NCI-H1048 (cell line): ENCODE data around the gene NAB1.
"Not testable (repeated sequence)": the region's sequence is repeated elsewhere in the genome, so short reads cannot be mapped to it uniquely, and the experiment has no call there.

Experiments
- DNase-seq: peaks from one replicate; lab custom pipeline; 2025; lab: John Stamatoyannopoulos, UW

The NAB1 gene, protein sequence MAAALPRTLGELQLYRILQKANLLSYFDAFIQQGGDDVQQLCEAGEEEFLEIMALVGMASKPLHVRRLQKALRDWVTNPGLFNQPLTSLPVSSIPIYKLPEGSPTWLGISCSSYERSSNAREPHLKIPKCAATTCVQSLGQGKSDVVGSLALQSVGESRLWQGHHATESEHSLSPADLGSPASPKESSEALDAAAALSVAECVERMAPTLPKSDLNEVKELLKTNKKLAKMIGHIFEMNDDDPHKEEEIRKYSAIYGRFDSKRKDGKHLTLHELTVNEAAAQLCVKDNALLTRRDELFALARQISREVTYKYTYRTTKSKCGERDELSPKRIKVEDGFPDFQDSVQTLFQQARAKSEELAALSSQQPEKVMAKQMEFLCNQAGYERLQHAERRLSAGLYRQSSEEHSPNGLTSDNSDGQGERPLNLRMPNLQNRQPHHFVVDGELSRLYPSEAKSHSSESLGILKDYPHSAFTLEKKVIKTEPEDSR

DNA sequence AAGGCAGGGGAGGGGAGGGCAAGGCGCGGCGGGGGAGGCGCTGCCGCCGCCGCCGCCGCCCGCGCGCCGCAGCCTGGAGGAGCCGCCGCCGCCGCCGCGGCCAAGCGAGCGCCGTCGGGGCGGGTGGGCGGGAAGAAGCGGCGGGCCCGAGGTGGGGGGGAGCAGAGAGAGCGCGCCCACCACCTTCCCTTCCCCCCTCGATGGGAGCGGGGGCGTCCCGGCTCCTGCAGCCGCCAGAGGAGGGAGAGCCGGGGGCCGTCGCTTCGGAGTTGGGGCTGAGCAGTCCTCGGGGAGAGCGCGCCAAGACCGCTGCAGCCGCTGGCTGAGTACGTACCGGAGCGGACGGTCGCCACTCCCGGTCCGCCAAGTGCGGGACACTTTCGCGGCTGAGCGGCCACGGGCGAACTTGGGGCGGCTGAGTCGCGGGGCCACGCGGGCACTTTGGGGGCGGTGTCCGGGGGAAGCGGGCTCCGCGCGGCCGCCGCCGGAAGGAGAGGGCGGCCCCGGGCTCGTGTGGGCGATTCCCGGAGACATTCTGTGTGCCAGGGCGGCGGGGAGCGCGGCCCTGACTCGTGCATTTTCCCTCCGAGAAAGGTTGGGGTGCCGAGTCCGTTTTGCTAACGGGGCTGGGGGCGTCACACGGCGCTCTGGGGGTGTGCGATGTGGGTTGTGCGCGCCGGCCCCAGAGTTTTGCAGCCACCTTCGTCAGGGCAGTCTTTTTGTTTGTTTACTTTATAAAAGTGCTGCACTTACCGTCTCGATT is at the start of gene NAB1:
NAB1 (plus strand) TSS at position 49 of the 763 bp plus-strand sequence. CDS start 10,094 bp downstream, outside the sequence.
- DNase-seq: no peak

DNA sequence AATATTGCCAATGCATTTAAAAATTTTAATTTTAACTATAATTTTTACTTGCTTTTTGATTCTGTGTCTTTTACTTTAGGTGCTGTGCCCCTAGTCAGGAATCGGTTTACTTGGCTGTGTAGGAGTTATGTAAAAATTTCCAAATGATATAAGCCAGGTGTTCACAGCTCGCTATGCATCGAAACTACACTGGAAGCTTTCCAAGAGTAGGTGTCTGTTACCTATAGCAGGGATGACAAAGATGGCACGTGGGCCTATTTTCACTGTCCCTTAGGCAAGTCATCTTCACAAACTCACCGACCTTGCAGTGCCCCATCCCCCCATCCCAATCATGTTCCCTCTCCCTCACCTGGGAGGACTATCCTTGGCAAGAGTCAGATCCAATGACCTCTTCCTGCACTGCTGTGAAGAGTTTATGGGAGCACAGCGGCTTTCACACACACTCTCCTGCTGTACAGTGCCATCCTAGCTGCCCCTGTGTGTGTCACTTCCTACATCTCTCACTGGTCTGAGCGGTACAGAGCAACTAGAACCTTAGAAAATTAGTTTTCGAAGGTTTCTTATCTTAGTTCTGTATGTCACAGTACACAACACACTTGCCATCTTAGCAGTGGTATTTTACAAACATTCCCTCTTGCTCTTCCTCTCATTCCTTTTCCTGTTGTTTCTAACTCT is 49.2 kb upstream of the NAB1 start:
- DNase-seq: no peak

DNA sequence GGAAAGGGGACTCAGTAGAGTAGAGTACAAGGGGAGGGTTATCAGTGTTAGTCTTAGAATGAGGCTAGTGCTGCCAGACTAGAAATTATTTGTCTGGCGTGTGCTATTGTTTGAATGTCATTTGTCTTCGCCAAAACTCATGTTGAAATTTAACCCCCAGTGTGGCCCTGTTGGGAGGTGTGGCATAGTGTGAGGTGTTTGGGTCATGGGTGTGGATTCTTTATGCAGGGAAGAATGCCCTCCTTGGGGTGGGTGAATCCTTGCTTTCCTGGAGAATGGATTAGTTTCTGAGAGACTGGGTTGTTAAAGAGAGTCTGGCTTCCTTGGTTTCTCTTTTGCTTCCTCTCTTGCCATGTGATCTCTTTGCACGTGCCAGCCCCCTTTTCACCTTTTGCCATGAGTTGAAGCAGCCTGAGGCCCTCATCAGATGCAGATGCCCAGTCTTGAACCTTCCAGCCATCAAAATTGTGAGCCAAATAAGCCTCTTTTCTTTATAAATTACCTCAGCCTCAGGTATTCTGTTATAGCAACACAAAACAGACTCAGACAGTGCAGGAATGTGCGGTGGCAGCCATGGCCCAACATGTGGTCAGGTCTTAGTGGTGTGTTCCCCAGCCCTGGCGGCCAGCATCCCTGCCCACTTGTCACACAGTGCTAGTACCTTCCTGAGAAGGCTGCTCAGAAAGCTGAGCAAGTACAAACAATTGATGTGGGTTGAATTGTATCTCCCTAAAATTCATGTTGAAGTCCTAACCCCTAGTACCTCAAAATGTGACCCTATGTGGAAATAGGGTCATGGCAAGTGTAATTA is 48.4 kb upstream of the NAB1 start:
- no peak for DNase-seq

DNA sequence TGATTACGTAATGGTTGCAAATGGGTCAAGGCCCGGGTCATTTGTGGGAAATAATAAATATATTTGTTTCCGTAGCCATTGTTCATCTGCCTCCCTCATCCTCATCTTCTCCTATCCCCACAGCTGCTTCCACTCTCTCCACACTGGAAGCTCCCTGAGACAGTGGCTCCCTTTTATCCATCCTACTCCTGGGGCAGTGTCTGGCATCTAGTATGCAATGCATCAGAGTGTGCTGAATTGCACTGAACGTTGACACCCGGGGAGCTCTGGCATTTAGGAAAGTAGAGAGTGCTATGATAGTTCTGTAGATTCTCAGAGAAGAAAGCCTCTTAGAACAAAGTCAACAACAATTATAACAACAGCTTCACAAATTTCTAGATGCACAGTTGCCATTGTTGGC is 45.5 kb upstream of the NAB1 start:
- no peak for DNase-seq

DNA sequence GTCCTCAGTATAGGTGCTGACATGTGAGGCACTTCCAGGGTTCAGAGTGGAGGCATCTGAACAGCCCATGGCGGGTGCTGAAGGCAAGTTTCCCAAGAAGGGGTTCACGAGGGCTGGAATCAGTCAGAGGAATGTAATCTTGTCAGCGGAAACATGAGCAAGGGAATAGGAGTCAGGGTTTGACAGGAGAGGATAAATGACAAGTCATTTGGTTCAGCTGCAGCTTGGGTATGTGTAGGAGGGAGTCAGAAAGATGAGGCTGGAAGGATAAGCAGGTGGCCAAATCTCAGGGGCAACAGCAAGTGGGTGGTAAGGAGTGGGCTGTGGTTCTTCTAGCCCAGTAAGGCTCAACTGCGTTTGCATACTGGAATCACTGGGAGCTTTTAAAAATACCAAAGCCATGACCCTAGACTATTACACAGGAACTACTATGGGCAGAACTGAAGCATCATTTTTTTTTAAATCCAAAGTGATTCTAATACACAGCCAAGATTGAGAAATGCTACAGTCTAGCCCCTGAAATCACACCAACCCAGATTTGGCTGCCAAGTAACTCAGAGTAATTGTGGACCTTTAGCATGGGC is 41.8 kb upstream of the NAB1 start:
- no peak for DNase-seq

DNA sequence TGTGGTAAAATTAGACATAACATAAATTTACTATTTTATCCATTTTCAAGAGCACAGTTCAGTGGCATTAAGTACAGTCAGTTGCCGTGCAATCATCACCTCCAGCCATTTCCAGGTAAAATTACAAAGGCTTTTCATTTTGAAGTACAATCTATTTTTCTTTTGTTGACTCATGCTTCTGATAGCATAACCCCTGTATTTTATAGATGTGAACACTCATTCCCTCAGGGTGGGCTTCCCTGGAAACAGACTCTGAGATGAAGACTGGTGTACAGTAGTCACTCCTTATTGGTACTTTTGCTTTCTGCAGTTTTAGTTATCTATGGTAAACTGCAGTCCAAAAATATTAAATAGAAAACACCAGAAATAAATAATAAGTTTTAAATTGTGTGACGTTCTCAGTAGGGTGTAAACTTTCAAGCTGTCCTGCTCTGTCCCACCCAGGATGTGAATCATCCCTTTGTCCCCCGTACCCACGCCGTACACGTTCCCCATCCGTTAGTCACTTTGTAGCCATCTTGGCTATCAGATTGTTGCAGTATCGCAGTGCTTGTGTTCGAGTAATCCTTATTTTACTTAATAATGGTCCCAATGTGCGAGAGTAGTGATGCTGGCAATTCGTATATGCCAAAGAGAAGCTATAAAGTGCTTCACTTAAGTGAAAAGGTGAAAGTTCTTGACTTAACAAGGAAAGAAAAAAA is 41.1 kb upstream of the NAB1 start:
- DNase-seq: no peak

DNA sequence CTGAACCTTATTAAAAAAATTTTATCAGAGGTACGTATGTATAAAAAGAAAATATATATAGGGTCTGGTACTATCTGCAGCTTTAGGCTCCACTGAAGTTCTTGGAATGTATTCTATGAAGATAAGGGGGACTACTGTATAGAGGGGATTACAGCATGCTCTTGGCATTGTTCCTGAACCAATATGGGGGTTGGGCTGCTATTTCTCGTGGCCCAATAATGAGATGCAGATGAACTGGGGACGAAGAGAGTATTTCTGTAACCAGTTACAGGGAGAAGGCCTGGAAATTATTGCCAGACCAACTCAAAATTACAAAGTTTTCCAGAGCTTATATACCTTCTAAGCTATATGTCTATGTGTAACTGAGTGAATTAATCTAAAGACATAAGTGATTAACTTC is 40.0 kb upstream of the NAB1 start:
- DNase-seq: not testable (repeated sequence)

DNA sequence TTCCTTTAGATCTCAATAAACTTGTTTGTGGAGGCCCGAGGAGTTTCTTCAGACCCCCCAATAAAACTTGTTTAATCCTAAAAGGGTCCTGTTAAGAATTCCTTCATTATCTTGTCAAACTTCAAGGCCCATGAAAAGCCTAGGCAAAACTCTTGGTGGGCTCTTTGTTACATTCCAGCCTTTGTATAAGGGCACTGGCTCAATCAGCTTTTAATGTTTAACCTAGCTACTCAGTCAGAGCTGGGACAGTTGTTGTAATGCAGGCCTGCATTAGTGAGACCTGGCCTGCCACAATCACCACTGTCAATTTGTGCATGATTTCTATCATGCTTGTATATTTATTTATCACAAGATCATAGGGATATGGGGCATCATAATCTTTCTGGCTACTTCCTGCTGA is 39.5 kb upstream of the NAB1 start:
- not testable (repeated sequence) for DNase-seq

DNA sequence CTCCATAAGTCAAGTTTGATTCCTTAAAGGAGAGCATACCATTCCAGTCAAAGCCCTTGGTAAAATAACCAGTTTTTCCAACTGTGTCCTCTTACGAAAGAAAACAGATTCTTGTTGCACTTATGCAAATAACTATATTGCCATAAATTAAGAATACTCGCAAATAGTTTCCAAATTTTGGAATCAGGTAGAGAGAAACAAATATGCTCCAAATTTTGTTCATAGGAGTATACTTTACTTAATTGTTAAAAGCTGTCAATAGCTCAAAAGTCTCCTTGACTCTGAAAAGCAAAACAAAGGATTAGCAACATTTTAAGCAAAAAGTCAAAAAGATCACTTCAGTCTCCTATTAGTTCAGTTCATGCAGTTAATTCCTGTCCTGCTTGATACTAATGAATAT is 38.4 kb upstream of the NAB1 start:
- DNase-seq: not testable (repeated sequence)

DNA sequence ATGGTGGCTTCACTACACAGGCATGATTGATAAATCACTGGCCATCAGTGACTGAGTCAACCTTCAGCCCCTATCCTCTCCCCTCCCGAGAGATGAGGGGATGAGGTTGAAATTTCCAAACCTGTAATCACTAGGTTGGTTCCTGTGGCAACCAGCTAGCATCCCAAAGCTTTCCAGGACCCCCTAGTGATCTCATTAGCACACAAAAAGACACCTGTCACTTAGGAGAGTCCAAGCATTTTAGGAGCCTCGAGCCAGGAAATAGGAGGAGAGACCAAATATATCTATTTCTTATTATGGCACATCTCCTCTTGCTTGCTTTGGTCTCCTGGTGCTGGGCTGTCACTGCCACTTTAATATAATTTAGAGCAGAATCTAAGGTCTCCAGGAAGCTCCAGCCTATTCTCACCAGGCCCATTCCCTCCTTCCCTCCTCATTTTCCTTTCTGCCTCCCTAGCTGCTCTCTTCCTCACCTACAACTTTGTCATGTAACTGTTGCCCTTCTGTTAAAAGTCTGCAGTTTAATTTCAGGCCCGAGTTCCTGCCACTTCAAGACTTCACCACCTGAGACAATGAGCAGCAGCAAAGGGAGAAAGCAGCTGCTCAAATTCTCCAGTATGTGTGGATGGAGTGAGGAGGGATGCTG is 33.2 kb upstream of the NAB1 start:
- DNase-seq: no peak

DNA sequence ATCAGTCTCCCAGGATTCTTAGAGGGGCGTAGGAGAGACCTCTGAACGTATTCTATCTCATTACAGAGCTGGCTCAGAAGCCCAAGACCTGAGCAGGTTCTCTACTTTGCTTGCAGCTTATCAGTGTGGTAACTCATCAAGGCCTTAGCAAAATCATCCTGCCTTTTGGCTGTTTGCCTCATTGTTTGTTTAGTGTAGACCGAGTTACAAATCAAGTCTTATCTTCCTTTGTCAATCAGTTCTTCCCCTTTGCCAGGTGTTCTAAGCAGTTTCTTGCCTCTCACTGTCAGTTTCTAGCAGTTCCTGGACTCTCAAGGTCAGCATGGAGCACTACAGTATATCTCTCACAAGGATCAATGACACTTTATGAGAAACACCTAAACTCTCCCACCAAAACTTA is 30.9 kb upstream of the NAB1 start:
- DNase-seq: no peak

DNA sequence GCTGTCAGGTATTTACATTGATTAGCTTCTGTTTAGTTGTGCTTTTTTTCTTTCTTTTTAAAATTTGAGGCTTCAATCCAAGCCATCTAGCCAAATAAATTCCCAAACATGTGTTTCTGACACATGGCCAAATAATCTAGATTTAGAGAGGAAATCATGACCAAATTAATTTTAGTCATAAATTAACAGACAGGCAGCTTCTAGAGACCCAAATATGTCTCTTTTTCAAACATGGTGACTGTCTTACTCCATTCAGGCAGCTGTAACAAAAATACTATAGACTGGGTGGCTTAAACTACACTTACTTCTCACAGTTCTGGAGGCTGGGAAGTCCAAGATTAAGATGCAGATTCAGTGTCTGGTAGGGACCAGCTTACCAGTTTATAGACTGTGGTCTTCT is 23.2 kb upstream of the NAB1 start:
- DNase-seq: no peak

DNA sequence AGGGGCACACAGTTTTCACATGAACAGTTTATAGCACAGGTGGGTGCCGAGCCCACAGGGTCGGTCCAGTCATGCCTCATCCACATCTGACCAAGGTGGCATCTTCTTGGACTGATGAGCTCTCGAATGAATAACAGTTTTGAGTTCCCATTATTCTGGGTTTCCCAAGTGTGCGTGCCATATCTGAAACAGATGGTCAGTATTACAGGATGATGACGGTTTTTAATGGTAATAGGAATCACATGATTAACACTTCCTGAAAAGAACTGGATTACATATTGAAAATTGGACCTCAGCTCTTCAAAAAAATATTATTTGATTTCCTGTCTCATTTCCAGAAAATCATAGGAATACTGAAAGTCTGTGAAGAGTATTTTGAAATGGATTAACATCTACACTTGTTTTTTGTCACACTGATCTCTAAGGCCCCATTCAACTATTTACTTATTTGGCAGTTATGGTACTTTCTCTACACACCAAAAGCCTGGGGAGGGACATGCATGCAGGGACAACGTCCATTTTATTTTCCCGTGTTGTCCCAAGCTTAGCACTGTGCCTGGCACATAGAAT is 22.2 kb upstream of the NAB1 start:
- no peak for DNase-seq

DNA sequence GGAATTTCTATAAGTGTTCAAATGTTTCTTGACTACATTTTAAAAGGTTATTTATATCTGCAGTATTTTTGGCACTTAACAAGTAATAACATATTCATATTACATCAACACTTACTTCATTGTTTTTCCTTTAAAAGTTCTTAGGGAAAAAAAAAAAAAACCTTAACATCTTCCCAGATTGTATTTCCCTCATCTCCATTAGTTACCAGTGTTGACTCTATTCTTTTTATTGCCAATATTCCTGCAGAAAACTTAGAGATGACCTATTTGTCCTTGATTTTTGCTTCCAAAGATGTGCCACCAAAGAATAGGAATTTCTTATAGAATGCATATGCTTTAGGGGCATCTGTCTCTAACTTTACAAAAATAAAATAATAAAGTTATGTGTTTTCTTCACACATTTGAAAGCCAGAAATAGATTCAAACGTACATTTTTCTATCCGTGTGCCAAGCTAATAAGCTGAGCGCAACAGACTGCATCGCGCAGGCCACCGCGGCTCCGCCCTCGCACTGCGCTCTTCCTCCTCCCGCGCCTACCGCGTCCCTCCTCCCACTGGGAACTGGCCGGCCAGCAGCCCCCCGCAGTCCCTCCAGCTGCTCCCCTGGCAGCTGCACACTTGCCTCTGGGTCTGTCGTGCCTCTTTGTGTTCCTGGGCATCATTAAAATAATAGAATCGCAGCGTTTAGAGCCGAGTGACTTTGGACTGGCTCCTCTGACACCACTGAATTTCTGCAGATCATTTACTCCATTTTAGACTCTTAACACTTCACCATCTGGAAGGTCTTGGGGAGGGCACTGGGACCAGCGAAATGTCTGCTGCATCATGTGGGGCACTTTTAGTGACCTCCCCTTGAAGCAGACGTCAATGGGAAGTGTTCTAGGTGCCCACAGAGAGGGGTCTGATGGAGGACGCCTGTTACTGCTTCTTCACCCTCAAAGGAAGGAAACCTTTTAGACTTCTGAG is 21.2 kb upstream of the NAB1 start:
- DNase-seq: no peak

DNA sequence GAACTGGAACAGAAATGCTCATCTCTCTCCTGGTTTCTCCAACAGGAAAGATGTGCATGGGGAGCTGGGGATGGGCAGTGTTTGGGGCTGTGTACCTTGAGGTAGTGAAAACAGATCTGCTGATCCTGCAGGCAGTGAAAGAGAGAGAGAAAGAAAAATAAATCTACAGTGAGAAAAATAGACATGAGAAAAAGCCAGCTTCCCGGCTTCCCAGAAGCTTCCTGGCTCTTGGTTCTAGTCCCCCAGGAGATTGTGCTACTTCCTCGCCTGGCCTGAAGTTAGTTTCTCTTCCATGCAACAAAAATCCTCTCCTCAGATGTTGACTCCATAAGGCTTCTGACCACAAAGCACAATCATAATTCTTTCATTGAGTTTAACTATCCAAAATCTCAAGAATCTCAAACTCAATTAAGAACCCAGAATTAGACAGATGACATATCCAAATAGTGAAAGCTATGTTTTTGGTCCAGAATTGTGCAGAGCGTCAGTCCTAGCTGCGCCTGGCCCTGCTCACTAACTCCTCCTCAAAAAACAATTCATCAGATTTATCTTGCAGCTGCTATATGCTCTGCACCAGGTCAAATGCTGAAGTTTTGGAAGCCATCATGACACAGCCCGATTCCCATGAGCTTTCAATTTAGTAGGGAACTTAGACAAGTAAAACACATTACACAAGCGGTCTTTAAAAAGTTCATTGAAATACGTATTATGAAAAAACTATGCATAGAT is 20.1 kb upstream of the NAB1 start:
- DNase-seq: no peak

DNA sequence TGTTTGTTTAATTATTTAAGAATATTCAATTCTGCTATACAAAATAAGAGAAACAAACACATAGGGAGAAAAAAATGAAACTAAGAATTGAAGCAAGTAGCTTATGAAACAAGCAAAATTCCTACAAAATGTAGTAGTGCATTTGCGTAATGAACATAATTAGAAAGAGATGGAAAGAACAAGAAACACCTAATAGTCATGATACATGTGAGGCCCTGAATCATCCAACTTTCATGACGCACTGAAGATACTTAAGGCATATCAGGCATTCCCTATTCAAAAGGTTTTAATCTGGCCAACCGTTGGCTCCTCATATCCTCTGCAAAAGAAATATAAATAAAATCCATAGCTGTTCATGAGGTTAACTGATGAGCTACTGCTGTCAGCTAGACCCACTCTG is 14.5 kb upstream of the NAB1 start:
- DNase-seq: no peak

DNA sequence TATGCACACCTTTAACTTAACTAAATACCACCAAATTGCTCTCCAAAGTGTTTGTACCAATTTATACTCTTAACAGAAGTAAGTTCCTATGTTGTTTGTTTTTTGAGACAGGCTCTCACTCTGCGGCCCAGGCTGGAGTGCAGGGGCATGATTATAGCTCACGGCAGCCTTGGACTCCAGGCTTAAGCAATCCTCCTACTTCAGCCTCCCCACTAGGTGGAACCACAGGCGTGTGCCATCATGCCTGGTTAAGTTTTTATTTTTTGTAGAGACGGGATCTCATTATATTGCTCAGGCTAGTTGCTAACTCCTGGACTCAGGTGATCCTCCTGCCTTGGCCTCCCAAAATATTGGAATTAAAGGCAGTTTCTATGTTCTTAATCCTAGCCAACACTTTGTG is 13.1 kb upstream of the NAB1 start:
- no peak for DNase-seq

DNA sequence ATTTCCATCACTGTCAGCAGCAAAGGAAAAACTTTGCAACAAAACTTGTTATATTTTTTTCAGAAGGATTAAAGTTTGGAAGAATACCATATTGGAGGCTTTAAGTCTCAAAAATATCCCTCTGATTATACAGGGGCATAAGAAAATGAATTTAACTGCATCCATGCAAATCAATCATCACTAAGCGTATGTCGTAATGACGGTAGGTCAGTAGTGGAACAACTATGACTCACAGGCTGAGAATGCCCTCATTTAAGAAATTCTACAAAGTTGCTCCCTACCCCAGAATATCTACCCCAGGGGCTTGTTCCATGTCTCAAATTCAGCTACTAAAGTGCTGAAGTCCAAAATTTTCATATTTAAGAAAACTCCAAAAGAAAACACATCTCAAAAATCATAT is 12.5 kb upstream of the NAB1 start:
- no peak for DNase-seq
